ENCODE data around the gene PIEZO1.

DNA sequence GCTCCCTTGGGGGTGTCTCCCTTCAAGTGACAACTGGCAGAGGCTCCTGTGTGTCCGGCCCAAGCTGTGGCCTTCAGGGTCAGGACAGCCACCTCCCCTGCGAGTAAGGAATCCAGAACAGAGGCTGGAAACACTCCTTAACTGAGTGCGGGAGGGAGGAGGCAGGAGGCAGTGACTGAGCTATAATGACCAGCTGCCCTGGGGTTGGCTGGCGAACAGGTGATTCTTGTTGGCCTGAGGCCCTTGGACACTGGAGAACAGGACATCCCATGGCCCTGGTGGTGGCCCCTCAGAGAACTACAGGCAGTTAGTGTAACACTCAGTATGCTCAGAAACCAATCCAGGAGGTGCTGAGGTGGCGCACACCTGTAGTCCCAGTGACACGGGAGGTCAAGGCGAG lies 89.3 kb downstream of the PIEZO1 start:
- TF ChIP-seq POLR2A (IDR thresholded peaks at IDR 0.05; ENCODE audit: low read length) = no peak
- TF ChIP-seq MYC (IDR thresholded peaks at IDR 0.05; ENCODE audit: borderline replicate concordance, low read length) = no peak
- TF ChIP-seq, protein P1, sequence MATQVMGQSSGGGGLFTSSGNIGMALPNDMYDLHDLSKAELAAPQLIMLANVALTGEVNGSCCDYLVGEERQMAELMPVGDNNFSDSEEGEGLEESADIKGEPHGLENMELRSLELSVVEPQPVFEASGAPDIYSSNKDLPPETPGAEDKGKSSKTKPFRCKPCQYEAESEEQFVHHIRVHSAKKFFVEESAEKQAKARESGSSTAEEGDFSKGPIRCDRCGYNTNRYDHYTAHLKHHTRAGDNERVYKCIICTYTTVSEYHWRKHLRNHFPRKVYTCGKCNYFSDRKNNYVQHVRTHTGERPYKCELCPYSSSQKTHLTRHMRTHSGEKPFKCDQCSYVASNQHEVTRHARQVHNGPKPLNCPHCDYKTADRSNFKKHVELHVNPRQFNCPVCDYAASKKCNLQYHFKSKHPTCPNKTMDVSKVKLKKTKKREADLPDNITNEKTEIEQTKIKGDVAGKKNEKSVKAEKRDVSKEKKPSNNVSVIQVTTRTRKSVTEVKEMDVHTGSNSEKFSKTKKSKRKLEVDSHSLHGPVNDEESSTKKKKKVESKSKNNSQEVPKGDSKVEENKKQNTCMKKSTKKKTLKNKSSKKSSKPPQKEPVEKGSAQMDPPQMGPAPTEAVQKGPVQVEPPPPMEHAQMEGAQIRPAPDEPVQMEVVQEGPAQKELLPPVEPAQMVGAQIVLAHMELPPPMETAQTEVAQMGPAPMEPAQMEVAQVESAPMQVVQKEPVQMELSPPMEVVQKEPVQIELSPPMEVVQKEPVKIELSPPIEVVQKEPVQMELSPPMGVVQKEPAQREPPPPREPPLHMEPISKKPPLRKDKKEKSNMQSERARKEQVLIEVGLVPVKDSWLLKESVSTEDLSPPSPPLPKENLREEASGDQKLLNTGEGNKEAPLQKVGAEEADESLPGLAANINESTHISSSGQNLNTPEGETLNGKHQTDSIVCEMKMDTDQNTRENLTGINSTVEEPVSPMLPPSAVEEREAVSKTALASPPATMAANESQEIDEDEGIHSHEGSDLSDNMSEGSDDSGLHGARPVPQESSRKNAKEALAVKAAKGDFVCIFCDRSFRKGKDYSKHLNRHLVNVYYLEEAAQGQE (IDR thresholded peaks at IDR 0.05) = no peak
- no peak for TF ChIP-seq NR3C1 (IDR thresholded peaks at IDR 0.05)
- TF ChIP-seq HDAC2 (IDR thresholded peaks at IDR 0.05) = no peak
- no peak for TF ChIP-seq BHLHE40 (IDR thresholded peaks at IDR 0.05; ENCODE audit: low read depth, low read length)
- no peak for TF ChIP-seq RAD21 (conservative IDR thresholded peaks at IDR 0.05 in 1 of 2, IDR thresholded peaks at IDR 0.05 in 1 of 2)
- no peak for TF ChIP-seq RFX5 (IDR thresholded peaks at IDR 0.05)
